GM18519 (cell line): Measurements from ENCODE around the gene HLCS.

ENCODE experiments used
- ATAC-seq: cut with Tn5 transposase; IDR thresholded peaks from one replicate; pipeline ENCODE4 v1.9.1; 2021; ENCODE audit warnings: mild to moderate bottlenecking, moderate library complexity; ENCODE audit not compliant: unreplicated experiment, low FRiP score

The HLCS gene

DNA sequence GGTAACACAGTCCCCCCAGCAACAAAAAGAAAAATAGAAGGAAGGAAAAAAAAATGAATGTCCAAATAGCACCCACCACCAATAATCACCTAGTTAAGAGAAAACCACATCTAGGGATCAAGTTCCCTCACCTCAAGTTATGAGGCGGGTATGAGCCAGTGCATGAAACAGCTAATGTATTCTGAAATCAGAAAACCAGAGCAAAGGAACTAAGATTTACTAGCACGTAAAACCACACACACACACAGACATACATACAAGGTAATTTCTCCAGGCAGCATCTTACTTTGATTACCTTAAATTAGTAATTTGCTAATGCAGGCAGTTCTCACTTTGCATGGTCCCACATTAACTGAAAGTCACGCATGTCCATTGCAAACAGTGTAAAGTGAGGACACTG, 109.8 kb downstream of the HLCS start:
- no peak for ATAC-seq

DNA sequence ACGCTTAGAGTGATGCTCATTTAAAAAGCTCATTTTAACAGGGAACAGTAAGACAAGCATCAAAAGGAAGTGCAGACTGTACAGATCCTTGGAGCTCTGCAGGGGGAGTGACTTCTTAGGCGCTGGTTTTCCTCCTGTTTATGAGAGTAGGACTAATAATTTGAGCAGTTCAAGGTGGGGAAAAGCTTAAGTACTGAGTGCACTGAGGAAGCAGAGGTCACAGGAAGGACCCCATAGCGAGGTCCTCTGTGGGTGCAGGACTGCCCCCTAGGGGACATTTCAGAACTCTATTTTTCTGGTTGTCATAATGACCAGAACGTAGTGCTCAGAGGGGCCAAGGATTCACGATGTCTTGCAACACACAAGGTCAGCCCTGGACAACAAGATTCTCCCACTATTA, 112.1 kb downstream of the HLCS start:
- no peak for ATAC-seq

GRCh38 chr21:36852864-36853263, 113.6 kb downstream of the HLCS start:
- ATAC-seq = no peak

DNA sequence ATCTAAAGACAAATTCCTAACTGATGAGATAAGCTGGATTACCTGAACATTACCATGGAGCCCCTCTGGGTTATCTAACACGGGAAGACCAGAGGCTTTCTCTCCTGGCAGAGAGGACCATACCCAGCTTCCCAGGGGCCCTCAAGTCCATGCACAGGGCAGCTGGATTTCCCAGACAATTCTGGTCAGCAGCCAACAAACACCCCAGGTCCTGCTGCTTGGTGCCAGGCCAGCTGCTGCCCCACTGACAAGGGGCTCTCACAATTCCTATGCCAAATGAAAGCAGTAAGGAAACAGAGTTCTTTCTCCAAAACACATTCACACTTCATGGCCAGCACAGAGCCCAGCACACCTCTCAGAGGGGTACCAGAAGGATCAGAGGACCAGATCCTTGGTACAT, 114.2 kb downstream of the HLCS start:
- no peak for ATAC-seq

- ATAC-seq = no peak
Measured at GRCh38 chr21:36851121-36851520, 115.3 kb downstream of the HLCS start.

- no peak for ATAC-seq
Measured at GRCh38 chr21:36850372-36850771, 116.1 kb downstream of the HLCS start.

- ATAC-seq = no peak
Measured at GRCh38 chr21:36849461-36850105, 116.9 kb downstream of the HLCS start.

GRCh38 chr21:36848730-36849274, 117.7 kb downstream of the HLCS start:
- ATAC-seq = no peak

DNA sequence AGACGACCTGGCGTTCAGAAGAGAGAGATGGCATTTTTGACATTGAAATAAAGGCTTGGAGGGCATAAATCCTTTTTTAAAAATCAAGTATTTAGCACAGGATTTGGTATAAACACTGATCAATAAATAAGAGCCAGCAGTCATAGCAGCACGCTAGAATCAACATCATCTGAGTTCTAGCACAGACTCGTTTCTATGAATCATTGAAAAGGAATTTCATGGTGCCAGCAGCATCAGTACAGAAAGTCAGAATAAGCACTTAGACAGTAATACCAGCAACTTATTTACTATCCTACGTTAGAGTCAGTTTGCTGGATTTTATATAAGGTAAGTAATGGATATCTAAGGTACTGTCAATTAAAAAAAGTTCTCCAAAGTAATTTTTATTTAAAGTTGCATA, 119.3 kb downstream of the HLCS start:
- ATAC-seq = no peak

DNA sequence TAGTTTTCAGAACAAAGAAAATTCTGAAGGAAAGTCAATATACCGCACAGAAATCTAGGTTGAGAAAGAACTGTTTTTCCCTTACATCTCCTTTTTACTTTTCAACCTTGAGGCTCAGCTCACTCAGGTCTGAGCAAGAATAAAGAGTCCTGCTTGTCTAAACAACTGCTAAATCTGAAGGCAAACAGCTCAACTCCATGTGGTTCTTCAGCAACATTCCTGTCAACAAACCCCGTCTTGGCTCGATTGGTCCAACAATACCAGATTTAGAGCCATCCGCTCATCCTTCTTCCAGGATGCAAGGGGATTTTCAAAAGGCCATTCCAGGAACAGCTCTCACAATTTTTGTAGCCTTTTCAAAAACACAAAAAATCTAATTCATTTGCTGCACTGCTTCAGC, 119.8 kb downstream of the HLCS start:
- ATAC-seq = no peak

GRCh38 chr21:36845790-36846189, 120.7 kb downstream of the HLCS start:
- ATAC-seq = no peak

GRCh38 chr21:36845070-36845469, 121.4 kb downstream of the HLCS start:
- no peak for ATAC-seq

DNA sequence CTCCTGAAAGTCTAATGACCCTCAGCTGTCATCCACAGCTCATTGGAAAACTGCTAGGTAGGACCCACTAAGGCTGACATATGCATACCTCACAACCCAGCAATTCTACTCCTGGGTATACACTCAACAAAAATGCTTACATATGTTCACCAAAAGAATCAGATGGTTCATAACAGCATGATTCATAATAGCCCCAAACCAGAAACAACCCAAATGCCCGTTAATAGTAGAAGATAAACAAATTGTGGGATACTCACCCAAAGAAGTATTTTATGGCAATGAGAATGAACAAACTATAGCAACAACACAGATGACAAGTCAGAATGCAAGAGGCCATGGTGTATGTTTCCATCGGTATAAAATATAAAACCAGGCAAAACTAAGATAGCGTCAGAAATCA, 124.6 kb downstream of the HLCS start:
- ATAC-seq = no peak

DNA sequence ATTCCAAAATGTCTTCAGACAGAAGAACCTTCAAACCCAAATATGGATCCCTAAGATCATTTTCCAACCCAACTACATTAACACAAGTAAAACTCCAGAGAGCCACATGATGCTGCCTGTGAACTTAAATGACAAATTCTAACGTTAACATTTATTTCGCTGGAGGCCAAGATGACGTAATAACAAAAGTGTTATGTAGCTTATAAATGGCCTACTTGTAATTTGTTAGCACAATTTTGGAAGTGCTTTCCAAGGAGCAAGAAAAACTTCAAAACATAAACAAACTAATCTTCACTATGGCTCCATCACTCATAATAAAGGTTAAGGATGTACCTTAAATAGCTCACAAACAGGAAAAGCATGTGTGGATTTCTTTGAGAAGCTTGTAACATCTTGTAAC, 126.7 kb downstream of the HLCS start:
- no peak for ATAC-seq

- no peak for ATAC-seq
Measured at GRCh38 chr21:36839123-36839522, 127.3 kb downstream of the HLCS start.

DNA sequence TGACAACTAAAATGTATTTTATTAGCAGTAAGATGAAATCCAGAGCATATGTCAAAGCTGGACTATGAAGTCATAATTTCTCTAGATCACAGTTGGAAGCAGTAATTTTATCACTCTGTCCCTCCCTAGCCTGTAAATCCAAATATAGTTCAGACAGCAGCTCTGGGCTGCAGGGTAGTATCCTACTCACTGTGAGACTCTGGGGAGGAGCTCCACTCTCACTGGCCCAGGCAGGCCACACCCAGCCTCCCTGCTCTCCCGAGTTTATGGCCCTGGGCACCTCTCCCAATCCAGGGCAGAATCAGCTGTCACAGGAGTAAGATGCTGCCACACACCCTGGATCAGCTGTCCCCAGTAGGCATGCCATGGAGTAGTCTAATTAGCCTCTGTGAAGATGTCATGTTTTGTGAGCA, 131.1 kb downstream of the HLCS start:
- ATAC-seq = no peak

GRCh38 chr21:36834192-36834591, 132.3 kb downstream of the HLCS start:
- no peak for ATAC-seq

DNA sequence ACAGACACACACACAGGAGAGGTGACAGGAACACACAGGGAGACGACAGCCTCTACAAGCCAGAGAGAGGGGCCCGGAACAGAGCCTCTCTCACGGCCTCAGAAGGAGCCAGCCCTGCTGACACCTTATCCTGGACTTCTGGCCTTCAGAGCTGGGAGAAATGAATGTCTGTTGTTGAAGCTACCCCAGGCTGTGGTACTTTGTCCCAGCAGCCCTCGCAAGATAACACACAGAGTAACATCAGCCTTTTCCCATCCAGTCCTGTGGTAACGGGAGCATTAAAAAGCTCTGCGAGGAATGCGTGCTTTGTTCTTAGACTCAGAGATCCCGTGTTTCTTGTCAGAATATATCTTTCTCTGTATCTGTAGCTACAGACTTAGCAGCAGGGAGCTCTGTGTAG, 136.4 kb downstream of the HLCS start:
- ATAC-seq = no peak

DNA sequence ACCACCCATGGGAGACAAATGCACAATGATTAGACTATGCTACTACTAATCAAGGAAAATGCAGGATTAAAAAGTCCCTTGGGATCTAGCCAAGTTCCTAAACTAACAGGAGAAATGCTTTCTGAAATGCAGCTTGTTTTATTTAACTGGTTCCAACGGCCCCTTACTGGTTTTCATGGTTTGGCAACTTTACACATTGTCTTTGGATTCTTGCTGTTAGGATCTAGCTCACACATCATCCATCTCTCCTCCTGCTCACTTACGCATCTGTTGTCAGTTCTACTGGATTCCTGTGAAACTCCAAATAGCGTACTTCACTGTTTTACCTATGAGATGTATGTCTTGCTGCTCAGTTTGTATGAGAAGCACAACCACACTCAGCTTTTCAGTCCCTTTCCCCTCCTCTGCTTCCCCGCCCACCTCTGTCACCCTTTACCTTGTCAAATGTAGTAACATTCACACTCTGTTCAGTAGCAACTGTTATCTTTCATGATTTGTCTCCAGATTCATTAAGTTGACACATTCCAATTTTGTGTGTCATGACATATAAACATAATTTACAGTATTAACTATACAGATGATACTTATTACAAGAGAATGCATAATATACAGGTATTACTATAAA, 137.5 kb downstream of the HLCS start:
- ATAC-seq = no peak

DNA sequence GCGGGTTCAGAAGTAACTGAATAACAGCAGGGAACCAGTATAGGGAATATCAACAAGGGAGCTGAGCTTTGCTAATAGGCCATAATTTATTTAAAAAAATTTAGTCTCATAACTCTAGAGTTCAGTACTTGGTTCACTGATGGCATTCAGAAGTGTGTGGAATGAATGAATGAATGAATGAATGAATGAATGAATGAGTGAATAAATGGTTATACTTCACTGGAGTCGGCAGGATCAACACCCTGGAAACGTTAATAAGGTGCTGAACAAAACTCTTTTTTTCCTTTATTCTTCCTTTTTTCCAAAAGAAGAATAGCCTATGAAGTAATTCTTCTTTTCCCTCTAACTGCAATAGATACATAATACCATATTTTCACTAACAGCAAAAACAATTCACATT, 138.3 kb downstream of the HLCS start:
- no peak for ATAC-seq

- ATAC-seq = no peak
Measured at GRCh38 chr21:36825658-36826057, 140.8 kb downstream of the HLCS start.

DNA sequence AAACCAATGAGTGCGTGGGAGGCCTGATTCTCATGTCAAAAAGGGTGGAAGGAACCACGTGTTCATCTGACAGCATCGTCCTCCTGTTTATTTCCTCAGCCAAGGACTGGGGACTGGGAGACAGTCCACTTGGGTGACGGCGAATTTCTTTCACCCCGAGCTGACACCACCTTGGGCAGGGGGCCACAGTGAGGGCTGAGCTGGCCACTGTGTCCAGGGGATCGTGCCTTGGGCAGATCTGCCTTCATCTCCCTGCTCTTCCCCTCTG, 145.5 kb downstream of the HLCS start:
- no peak for ATAC-seq
